HG02943 (cell line): ENCODE results near the gene HNRNPAB.
"Not testable (repeated sequence)": the region's sequence is repeated elsewhere in the genome, so short reads cannot be mapped to it uniquely, and the experiment has no call there.

Experiments used
- ATAC-seq: cut with Tn5 transposase; IDR thresholded peaks from one replicate; pipeline ENCODE4 v1.9.1; 2021; ENCODE audit warnings: mild to moderate bottlenecking, low read depth, moderate library complexity; ENCODE audit not compliant: unreplicated experiment

Gene HNRNPAB

GRCh38 chr5:178228609-178229008 lies 24.3 kb downstream of the HNRNPAB start:
- no peak for ATAC-seq

DNA sequence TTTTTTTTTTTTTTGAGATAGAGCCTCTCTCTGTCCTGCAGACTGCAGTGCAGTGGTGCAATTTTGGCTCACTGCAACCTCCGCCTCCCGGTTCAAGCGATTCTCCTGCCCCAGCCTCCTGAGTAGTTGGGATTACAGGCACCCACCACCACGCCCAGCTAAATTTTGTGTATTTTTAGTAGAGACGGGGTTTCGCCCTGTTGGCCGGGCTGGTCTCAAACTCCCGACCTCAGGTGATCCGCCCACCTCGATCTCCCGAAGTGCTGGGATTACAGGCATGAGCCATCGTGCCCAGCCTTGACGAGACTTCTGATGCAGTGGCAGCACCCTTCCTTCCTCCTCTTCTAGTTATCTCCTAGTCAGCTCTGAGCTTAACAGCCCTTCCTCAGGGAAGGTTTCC lies 24.8 kb downstream of the HNRNPAB start:
- not testable (repeated sequence) for ATAC-seq

- ATAC-seq, result no peak
Measured at GRCh38 chr5:178229861-178230260, 25.5 kb downstream of the HNRNPAB start.

GRCh38 chr5:178230879-178231538 lies 26.7 kb downstream of the HNRNPAB start:
- ATAC-seq, result no peak

- peak; percentile 4 for ATAC-seq
Measured at GRCh38 chr5:178231539-178232123, 27.3 kb downstream of the HNRNPAB start.

DNA sequence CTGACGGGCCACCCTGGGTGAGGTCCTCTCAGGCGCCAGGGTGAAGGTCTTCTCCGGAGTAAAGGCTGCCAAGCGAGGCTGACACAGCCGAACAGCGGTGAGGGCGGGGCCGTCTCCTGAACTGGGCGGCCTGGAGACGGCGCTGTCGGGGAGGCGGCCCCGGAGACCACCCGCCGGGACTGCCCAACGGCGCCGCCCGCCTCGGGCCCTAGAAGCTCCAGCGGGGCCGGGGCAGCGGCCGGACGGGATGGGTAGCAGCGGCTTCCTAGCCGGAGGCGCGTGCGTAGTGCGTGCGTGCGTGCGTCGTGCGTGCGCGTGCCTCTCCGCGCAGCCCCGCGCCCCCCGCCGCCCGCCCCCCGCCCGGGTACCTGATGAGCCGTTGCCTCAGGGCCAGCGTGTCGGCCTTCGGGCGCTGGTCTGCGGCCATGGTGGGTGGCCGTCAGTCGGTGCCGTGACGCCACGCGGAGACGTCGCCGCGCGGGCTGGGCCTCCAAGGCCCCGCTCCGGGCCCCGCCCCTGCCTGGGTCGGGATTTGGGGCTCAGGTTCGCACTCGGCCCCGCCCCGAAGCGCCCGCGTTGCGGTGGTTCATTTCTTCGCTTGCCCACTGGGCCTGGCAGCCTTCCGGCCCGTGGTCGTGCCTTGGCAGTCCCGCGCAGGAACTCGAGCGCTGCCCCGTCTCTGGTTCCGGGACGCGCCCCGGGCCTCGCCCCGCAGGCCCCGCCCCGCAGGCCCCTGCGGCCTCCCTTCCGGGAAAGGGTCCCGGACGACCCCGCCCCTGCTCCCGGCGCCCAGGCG lies 28.0 kb downstream of the HNRNPAB start, which contains the start of gene PHYKPL:
TSS of gene PHYKPL (minus strand) at position 679 of the 796 bp plus-strand sequence. CDS start at position 427, 252 bp downstream.
- ATAC-seq, result peak; percentile 59

GRCh38 chr5:178232920-178233429 lies 28.6 kb downstream of the HNRNPAB start:
- no peak for ATAC-seq

GRCh38 chr5:178234121-178234749 lies 29.9 kb downstream of the HNRNPAB start:
- no peak for ATAC-seq

DNA sequence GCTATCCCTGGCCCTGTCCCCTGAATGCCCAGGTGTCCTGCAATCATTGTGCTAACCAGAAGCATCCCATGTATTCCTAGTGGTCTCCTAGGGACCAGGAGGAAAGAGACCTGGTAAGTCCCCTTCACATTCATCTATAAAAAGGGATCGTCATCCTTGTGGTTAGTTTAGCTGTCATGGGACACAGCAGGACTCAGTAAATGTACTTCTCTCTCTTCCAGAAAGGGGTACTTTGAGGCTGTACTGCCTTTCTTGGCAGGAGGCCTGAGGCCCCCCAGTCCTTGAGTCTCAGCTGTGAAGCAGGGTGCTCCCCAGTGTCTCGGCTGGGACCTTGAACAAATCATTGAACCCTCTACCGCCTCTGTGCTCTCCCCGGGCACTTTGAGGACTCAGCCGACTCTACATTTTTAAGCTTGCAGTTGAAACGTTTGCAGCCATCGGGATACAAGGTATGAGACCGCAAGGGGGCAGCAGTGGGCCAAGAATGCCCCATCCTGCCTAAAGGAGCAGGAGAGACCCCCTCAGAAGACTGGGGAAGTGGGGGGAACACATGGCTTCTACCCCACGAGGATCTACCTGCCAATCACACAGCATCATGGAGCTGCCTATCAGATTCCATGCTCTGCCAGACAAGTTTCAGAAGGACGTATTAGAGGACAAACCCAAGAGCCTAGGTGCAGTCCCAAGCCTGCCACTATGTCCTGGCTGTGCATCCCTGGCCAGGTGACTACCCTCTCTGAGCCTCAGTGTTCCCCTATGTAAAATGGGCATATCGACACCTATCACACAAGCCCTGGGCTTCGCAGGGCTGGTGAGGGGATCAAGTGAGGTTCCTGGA lies 30.6 kb downstream of the HNRNPAB start:
- no peak for ATAC-seq

GRCh38 chr5:178235588-178235974 lies 31.2 kb downstream of the HNRNPAB start:
- ATAC-seq, result no peak

DNA sequence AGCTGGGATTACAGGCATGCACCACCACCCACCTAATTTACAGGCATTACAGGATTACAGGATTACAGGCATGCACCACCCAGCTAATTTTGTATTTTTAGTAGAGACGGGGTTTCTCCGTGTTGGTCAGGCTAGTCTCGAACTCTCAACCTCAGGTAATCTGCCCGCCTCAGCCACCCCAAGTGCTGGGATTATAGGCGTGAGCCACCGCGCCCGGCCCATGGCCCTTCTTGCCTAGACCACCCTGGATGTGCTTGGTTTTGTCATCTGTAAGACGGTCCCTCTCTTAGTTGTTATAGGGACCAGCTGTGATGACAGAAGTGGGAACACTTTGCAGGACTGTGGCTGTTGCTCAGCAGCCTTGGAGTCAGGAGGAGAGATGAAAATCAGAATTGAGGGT lies 31.8 kb downstream of the HNRNPAB start:
- ATAC-seq, result no peak

- no peak for ATAC-seq
Measured at GRCh38 chr5:178236679-178237078, 32.3 kb downstream of the HNRNPAB start.

DNA sequence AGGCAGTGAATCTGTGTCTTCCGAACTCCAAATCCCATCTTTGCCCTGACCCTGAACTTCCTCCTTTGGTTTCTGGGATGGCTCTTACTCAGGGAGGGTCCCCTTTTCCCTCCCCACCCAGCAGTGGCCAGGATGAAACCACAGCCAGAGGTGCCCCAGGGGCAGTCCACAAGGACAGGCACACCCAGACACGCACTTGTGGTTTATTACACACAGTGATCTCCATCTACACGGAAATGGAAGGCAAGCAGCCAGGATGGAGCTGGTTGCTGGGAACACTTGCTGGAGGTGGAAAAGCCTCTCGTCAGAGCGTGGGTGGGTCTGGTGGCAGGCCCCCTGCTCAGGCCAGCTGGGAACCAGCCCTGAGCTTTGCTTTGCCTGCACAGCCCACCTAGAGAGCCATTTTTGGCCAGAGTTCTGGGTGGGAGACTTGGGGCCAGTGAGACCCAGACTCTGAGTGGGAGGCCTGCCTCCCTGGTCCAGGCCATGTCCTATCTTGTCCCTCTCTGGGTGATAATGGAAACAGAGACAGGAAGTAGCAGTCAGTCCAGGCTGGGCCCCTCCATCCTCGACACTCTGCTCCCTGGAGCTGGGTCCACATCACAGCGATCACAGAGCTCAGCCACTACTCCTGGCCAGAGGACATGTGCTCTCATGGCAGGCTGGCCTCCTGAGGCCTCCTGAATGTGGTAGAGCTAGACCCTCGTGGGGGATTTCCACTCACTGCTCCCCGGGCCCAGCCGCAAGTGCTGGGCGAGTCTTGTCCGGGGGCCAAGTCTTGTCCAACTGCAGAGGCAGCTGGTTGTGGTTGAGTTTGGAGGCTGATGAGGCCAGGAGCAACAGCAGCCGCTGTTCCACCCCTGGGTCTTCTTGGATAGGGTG lies 33.3 kb downstream of the HNRNPAB start:
- no peak for ATAC-seq

DNA sequence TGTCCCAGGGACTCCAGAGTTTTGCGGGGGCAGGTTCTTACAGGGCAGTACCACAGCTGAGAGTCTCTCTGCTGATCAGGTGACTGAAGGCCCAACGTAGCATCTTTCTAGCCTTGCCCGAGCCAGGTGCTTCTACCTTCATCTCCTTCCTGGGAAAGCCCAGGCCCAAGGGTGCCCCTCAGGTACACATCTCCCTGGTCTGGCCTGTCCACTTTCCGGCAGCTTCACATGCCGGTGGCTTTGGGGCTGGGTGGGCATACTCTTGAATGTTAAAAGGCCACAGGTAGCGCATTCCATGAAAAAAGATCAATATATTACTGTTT lies 33.9 kb downstream of the HNRNPAB start:
- ATAC-seq, result no peak

GRCh38 chr5:178238711-178239592 lies 34.6 kb downstream of the HNRNPAB start:
- ATAC-seq, result no peak

DNA sequence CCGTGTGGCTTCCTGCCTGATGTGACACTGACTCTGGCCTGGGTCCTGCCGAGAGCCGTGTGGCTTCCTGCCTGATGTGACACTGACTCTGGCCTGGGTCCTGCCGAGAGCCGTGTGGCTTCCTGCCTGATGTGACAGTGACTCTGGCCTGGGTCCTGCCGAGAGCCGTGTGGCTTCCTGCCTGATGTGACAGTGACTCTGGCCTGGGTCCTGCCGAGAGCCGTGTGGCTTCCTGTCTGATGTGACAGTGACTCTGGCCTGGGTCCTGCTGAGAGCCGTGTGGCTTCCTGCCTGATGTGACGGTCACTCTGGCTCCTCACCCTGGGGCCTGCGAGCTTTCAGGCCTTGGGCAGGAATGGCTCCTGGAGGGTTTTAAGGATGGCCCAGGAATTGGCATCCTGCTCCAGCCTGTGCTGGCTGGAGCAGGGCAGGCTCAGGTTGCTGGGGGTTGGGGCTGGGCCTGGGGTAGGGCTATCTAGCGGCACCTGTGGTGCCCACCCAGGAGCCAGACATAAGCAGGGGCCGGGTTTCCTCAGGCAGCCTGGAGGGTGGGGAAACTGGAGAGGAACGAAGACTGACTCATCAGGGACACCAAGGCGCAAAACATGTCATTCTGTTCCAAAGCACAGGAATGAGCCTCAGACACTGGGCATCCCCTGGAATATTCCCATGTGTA lies 35.4 kb downstream of the HNRNPAB start:
- not testable (repeated sequence) for ATAC-seq

- ATAC-seq, result no peak
Measured at GRCh38 chr5:178240341-178240741, 36.0 kb downstream of the HNRNPAB start.

DNA sequence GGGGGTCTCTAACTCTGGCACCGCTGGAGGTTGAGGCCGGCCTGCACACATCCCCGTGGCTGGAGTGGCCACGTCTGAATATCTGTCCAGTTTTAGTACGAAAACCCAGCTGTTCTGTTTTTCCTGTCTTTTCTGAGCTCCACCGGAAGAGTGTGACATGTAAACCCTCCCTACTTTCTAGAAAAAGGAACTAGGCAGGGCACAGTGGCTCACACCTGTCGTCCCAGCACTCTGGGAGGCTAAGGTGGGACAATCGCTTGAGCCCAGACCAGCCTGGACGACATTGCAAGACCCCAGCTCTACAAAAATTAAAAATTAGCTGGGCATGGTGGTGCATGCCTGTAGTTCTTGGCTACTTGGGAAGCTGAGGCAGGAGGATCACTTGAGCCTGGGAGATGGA lies 36.4 kb downstream of the HNRNPAB start:
- ATAC-seq, result no peak
